HFFc6 (cell line): Measurements from ENCODE around the gene SARDH. TPM values are rescaled to one million over a fixed set of nuclear protein-coding genes. Genes with fewer than 3 reads are reported as not detected.

Source experiments
- DNase-seq: peaks from one replicate; pipeline ENCODE4 v3.0.0-alpha.2; 2018
- H3K27ac Mint-ChIP-seq: 2 replicates; pipeline ENCODE4 v1.8.0; 2020; ENCODE audit warnings: mild to moderate bottlenecking, mixed read lengths
- H3K27me3 Mint-ChIP-seq: 2 replicates; pipeline ENCODE4 v1.8.0; 2021; ENCODE audit warnings: mild to moderate bottlenecking, moderate library complexity, mixed read lengths; ENCODE audit not compliant: insufficient read depth
- H3K36me3 Mint-ChIP-seq: 2 replicates; pipeline ENCODE4 v1.8.0; 2021; ENCODE audit warnings: low read depth, mixed read lengths
- H3K4me1 Mint-ChIP-seq: 2 replicates; pipeline ENCODE4 v1.8.0; 2020; ENCODE audit warnings: low read depth, mixed read lengths
- H3K4me3 Mint-ChIP-seq: 2 replicates; pipeline ENCODE4 v1.8.0; 2020; ENCODE audit warnings: mild to moderate bottlenecking, moderate library complexity, mixed read lengths
- H3K9me3 Mint-ChIP-seq: 2 replicates; pipeline ENCODE4 v1.8.0; 2020; ENCODE audit warnings: mild to moderate bottlenecking, mixed read lengths
- total RNA-seq, 6 experiments: library from RNA; stranded (reverse); fragmentation: NEBNext Ultra II Directional; extraction: Animal tissue kit (Norgen Biotek cat#: 25700); gene quantifications; 2 replicates in 1 of 6; 3 replicates in 5 of 6; pipeline ENCODE4 v1.2.3, GENCODE V29; 2021
- TF ChIP-seq, protein P1 (sequence below): fragments of 200-600 bp; sonication (generic); IDR thresholded peaks from 2 replicates; pipeline ENCODE4 v1.5.0; 2021; ENCODE audit warnings: antibody characterized with exemption, mild to moderate bottlenecking

SARDH gene
- total RNA-seq, 6 experiments from 2014 or later: 0.24 to 5.1 (median 4.1) TPM

GRCh38 chr9:133762488-133763271, 24.5 kb upstream of the SARDH start:
- Mint-ChIP-seq H3K9me3 (peaks cover 15% of the 10 kb centered on the region), H3K36me3 (peaks cover 28% of the 10 kb centered on the region), H3K27me3 (no peaks in the 10 kb centered on the region; the same call in 1 of the 2 replicates), H3K4me1 (peaks cover 10% of the 10 kb centered on the region), H3K27ac (no peak overlapping the region), H3K4me3 (no peak overlapping the region)
- no peak for DNase-seq
- TF ChIP-seq, protein P1, sequence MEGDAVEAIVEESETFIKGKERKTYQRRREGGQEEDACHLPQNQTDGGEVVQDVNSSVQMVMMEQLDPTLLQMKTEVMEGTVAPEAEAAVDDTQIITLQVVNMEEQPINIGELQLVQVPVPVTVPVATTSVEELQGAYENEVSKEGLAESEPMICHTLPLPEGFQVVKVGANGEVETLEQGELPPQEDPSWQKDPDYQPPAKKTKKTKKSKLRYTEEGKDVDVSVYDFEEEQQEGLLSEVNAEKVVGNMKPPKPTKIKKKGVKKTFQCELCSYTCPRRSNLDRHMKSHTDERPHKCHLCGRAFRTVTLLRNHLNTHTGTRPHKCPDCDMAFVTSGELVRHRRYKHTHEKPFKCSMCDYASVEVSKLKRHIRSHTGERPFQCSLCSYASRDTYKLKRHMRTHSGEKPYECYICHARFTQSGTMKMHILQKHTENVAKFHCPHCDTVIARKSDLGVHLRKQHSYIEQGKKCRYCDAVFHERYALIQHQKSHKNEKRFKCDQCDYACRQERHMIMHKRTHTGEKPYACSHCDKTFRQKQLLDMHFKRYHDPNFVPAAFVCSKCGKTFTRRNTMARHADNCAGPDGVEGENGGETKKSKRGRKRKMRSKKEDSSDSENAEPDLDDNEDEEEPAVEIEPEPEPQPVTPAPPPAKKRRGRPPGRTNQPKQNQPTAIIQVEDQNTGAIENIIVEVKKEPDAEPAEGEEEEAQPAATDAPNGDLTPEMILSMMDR: no peak

DNA sequence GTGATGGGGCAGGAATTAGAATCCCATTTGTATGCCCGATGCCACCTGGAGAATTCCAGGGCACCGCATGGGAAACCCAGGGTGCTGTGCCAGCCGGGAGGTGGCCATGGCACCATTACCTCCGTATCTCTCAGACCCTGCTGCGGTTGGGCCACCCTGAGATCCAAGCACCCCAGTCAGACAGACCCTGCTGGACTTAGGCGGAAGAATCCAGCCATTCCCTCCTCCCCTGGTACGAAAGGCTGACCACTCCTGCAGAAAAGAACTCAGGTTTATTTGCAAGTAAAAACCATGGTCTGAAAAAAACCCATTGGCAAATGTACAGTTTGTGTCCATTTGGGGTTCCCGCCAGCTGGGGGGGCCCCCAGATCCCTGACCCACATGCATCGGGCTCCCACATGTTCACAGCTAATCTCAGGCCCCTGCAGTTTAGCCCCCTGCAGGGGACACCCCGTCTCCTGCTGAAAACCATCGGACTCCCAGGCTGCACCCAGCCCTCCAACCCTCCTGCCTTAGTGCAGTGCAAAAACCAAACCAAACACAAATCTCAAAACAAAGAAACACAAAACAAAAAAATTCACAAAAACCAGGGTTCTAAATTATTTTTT, 23.6 kb upstream of the SARDH start:
- TF ChIP-seq, protein P1: no peak
- Mint-ChIP-seq H3K9me3 (peaks cover 6% of the 10 kb centered on the region), H3K4me1 (peaks cover 10% of the 10 kb centered on the region), H3K4me3 (no peak overlapping the region), H3K27me3 (no peaks in the 10 kb centered on the region; the same call in 1 of the 2 replicates), H3K36me3 (peaks cover 19% of the 10 kb centered on the region), H3K27ac (no peak overlapping the region)
- no peak for DNase-seq

DNA sequence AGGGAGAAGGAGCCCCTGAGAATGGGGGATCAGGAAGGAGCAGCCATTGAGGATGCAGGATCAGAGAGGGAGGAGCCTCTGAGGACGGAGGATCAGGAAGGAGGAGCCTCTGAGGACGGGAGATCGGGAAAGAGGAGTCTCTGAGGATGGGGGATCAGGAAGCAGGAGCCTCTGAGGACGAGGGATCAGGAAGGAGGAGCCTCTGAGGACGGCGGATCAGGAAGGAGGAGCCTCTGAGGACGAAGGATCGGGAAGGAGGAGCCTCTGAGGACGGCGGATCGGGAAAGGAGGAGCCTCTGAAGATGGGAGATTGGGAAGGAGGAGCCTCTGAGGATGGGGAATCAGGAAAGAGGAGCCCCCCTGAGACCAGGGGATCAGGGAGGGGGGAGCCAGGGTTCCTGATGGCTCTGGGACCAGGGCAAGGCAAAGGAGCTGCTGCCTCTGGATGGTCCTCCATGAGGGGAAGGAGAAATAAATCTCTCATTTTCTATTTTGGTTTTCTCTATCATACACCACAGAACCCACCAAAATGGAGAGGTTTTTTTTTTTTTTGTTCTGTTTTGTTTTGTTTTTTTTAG, 22.6 kb upstream of the SARDH start:
- Mint-ChIP-seq H3K4me1 (peaks cover 10% of the 10 kb centered on the region), H3K9me3 (0 out of 2 replicates have a peak, but pooled peaks cover under 1% of the 10 kb centered on the region), H3K4me3 (no peak overlapping the region), H3K27ac (no peak overlapping the region), H3K27me3 (no peaks in the 10 kb centered on the region; the same call in 1 of the 2 replicates), H3K36me3 (peaks cover 10% of the 10 kb centered on the region)
- TF ChIP-seq, protein P1: no peak
- DNase-seq: no peak

- Mint-ChIP-seq H3K4me1 (peaks cover 10% of the 10 kb centered on the region), H3K36me3 (peaks cover 8% of the 10 kb centered on the region), H3K4me3 (no peak overlapping the region), H3K9me3 (no peaks in the 10 kb centered on the region), H3K27ac (no peak overlapping the region), H3K27me3 (peaks cover 2% of the 10 kb centered on the region)
- TF ChIP-seq, protein P1: no peak
- no peak for DNase-seq
Observed at GRCh38 chr9:133759946-133760345, 21.8 kb upstream of the SARDH start.

GRCh38 chr9:133759146-133759900, 21.2 kb upstream of the SARDH start:
- peaks cover 12% of the 10 kb centered on the region for H3K36me3 Mint-ChIP-seq
- H3K4me1 Mint-ChIP-seq: peaks cover 11% of the 10 kb centered on the region
- H3K4me3 Mint-ChIP-seq: no peak overlapping the region
- H3K9me3 Mint-ChIP-seq: no peaks in the 10 kb centered on the region
- DNase-seq: no peak
- no peak overlapping the region for H3K27ac Mint-ChIP-seq
- TF ChIP-seq, protein P1: no peak
- peaks cover 2% of the 10 kb centered on the region for H3K27me3 Mint-ChIP-seq
